SK-N-SH treated with all-trans-retinoic acid at 6 μM for 48 hours (cell line): ENCODE measurements around the gene ESRRA.

Source experiments
- ATAC-seq: fragments of 200-7000 bp; cut with Tn5 transposase; 3 replicates; pipeline ENCODE4 v1.9.1; 2020; ENCODE audit warnings: mild to moderate bottlenecking, moderate library complexity
- BACH2 ChIP-seq: fragments of 250-450 bp; sonication (Bioruptor Pico); IDR thresholded peaks from 2 replicates; pipeline ENCODE4 v1.9.0; 2021; ENCODE audit warnings: mild to moderate bottlenecking, borderline replicate concordance
- CREB5 ChIP-seq: fragments of 250-450 bp; sonication (Bioruptor Pico); IDR thresholded peaks from 2 replicates; pipeline ENCODE4 v1.5.1; 2020; ENCODE audit warnings: low read depth, mild to moderate bottlenecking, moderate library complexity
- CSDC2 ChIP-seq: fragments of 250-450 bp; sonication (Bioruptor Pico); IDR thresholded peaks from 2 replicates; pipeline ENCODE4 v1.5.0; 2020; ENCODE audit warnings: mild to moderate bottlenecking, moderate library complexity
- CSRNP3 ChIP-seq: fragments of 250-450 bp; sonication (Bioruptor Pico); IDR thresholded peaks from 2 replicates; pipeline ENCODE4 v1.5.1; 2021; ENCODE audit warnings: mild to moderate bottlenecking, moderate library complexity
- GLIS3 ChIP-seq: fragments of 250-450 bp; sonication (Bioruptor Pico); IDR thresholded peaks from 2 replicates; pipeline ENCODE4 v1.5.0; 2020; ENCODE audit warnings: mild to moderate bottlenecking, moderate library complexity
- ISL1 ChIP-seq: fragments of 250-450 bp; sonication (Bioruptor Pico); IDR thresholded peaks from 2 replicates; pipeline ENCODE4 v2.1.2; 2022; ENCODE audit warnings: mild to moderate bottlenecking, moderate library complexity
- OSR1 ChIP-seq: fragments of 250-450 bp; sonication (Bioruptor Pico); IDR thresholded peaks from 2 replicates; pipeline ENCODE4 v1.8.0; 2022; ENCODE audit warnings: moderate library complexity, mild to moderate bottlenecking, inconsistent platforms
- PATZ1 ChIP-seq: fragments of 250-450 bp; sonication (Bioruptor Pico); IDR thresholded peaks from 2 replicates; pipeline ENCODE4 v1.8.0; 2020; ENCODE audit warnings: mild to moderate bottlenecking, moderate library complexity, borderline replicate concordance
- POU6F1 ChIP-seq: fragments of 250-450 bp; sonication (Bioruptor Pico); IDR thresholded peaks from 2 replicates; pipeline ENCODE4 v1.8.0; 2021; ENCODE audit warnings: low read depth, mild to moderate bottlenecking, moderate library complexity, borderline replicate concordance
- PPARA ChIP-seq: fragments of 250-450 bp; sonication (Bioruptor Pico); IDR thresholded peaks from 2 replicates; pipeline ENCODE4 v1.5.0; 2020; ENCODE audit warnings: mild to moderate bottlenecking, borderline replicate concordance
- RARB ChIP-seq: fragments of 250-450 bp; sonication (Bioruptor Pico); IDR thresholded peaks from 2 replicates; pipeline ENCODE4 v1.8.0; 2021; ENCODE audit warnings: mild to moderate bottlenecking, moderate library complexity
- SNAI2 ChIP-seq: fragments of 250-450 bp; sonication (Bioruptor Pico); IDR thresholded peaks from 2 replicates; pipeline ENCODE4 v1.5.0; 2020; ENCODE audit warnings: mild to moderate bottlenecking, moderate library complexity
- TCF4 ChIP-seq: fragments of 250-450 bp; sonication (Bioruptor Pico); IDR thresholded peaks from 2 replicates; pipeline ENCODE4 v1.8.0; 2021; ENCODE audit warnings: mild to moderate bottlenecking, moderate library complexity, borderline replicate concordance
- TOX ChIP-seq: fragments of 250-450 bp; sonication (Bioruptor Pico); IDR thresholded peaks from 2 replicates; pipeline ENCODE4 v1.8.0; 2021; ENCODE audit warnings: mild to moderate bottlenecking, moderate library complexity, borderline replicate concordance
- TSHZ2 ChIP-seq: fragments of 250-450 bp; sonication (Bioruptor Pico); IDR thresholded peaks from 2 replicates; pipeline ENCODE4 v1.5.0; 2020; ENCODE audit warnings: mild to moderate bottlenecking, moderate library complexity
- ZC3H10 ChIP-seq: fragments of 250-450 bp; sonication (Bioruptor Pico); IDR thresholded peaks from 2 replicates; pipeline ENCODE4 v1.5.1; 2021; ENCODE audit warnings: mild to moderate bottlenecking, moderate library complexity
- ZFP3 ChIP-seq: fragments of 250-450 bp; sonication (Bioruptor Pico); IDR thresholded peaks from 2 replicates; pipeline ENCODE4 v1.5.0; 2020; ENCODE audit warnings: mild to moderate bottlenecking, moderate library complexity
- ZFP30 ChIP-seq: fragments of 450-650 bp; formaldehyde crosslinking; IDR thresholded peaks from 2 replicates; pipeline ENCODE4 v1.5.0; 2022; ENCODE audit warnings: mild to moderate bottlenecking, moderate library complexity
- ZNF565 ChIP-seq: fragments of 450-650 bp; formaldehyde crosslinking; conservative IDR thresholded peaks from 2 replicates; pipeline ENCODE4 v1.5.0; 2020; ENCODE audit warnings: low read depth, mild to moderate bottlenecking, moderate library complexity
- ZNF70 ChIP-seq: fragments of 450-650 bp; formaldehyde crosslinking; IDR thresholded peaks from 2 replicates; pipeline ENCODE4 v1.5.0; 2020; ENCODE audit warnings: mild to moderate bottlenecking, moderate library complexity
- ZNF8 ChIP-seq: fragments of 450-650 bp; formaldehyde crosslinking; IDR thresholded peaks from 2 replicates; pipeline ENCODE4 v1.5.0; 2020; ENCODE audit warnings: mild to moderate bottlenecking, moderate library complexity

ESRRA gene

GRCh38 chr11:64284048-64284961 is 21.0 kb upstream of the ESRRA start, which contains the start of gene BAD:
Gene BAD (minus strand): TSS chr11:64284665. CDS start chr11:64284368, 297 bp downstream.
- peak; percentile 91 for ATAC-seq
- TF ChIP-seq BACH2 (CRISPR knock-in tag) (no peak), TSHZ2 (no peak), PATZ1 (CRISPR knock-in tag) (no peak), ZC3H10 (CRISPR knock-in tag) (no peak), ZFP3 (CRISPR knock-in tag) (no peak), TCF4 (CRISPR knock-in tag) (no peak), CREB5 (no peak), CSDC2 (CRISPR knock-in tag) (no peak), SNAI2 (CRISPR knock-in tag) (no peak), ZNF565 (CRISPR knock-in tag) (no peak), POU6F1 (CRISPR knock-in tag) (no peak), ZFP30 (CRISPR knock-in tag) (no peak), ZNF70 (no peak), CSRNP3 (CRISPR knock-in tag) (no peak), RARB (CRISPR knock-in tag) (no peak), ISL1 (CRISPR knock-in tag) (no peak), PPARA (CRISPR knock-in tag) (no peak), TOX (CRISPR knock-in tag) (no peak), ZNF8 (CRISPR knock-in tag) (no peak)
- TF ChIP-seq, all 23 proteins: peak for 0

- peak; percentile 53 for ATAC-seq
- TF ChIP-seq ZNF8 (CRISPR knock-in tag) = no peak
- TF ChIP-seq OSR1 (CRISPR knock-in tag) = no peak
- no peak for TF ChIP-seq ZFP30 (CRISPR knock-in tag)
- TF ChIP-seq ISL1 (CRISPR knock-in tag) = no peak
- TF ChIP-seq GLIS3 (CRISPR knock-in tag) = no peak
- TF ChIP-seq PATZ1 (CRISPR knock-in tag) = peak; percentile 10; the same call in 1 of the 2 replicates
- TF ChIP-seq BACH2 (CRISPR knock-in tag) = no peak
Observed at GRCh38 chr11:64284962-64285884, 20.1 kb upstream of the ESRRA start, which contains the start of gene GPR137. Gene GPR137 (plus strand): TSS chr11:64285848. CDS start chr11:64286525, 677 bp downstream.
